ENCODE measurements around the gene CAMP. TPM values are rescaled to one million over a fixed set of nuclear protein-coding genes. Genes with fewer than 3 reads are reported as not detected.
A peak's percentile ranks its signal among the peaks of the same experiment; 100 is the strongest.

CAMP gene
- total RNA-seq, 1 experiment from 2014 or later, result not detected

DNA sequence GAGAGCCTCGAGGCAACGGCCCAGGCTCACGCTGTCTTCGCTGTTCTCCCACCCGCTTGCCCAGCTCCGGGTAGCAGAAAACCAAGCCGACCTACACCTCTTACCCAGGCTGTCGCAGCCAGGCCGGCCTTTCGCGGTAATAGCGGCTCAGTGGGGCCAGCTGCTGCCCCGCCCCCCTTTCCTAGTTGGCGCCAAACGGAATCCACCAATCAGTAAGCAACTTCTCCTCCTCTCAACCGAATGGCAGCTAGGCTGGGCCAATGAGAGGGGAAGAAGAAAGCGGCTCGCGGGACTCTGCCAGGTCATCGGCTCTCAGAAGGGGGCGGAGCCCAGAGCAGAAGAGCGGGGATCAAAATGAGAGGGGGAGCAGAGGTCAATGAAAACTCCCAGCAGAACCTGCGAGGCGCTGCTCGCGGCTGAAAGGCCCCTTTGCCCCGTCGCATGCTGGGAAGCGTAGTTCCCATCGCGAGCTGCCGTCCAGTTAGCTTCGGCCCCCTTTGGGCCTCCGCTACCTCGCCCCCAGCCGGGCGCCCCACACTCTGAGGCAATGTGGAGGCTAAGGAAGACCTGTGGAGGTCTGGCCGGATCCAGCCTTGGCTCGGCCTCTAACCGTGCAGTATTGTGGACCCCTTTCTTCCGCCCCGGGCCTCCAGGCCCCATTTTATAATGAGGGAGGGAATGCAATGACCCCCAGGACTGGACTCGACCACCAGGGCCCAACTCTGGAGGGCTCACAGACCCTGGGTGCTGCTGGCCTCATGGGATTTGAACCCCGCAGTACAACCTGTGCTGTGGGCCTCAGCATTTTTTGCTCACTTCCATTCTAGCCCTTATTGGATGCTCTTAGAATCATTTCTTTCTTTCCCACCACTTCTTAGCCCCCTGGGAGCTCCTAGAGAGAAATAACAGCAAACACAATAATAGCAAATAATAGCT is 34.8 kb upstream of the CAMP start, which contains the start of gene CDC25A:
CDC25A (minus strand) TSS at position 152 of the 936 bp plus-strand sequence. CDS start 470 bp downstream, outside the sequence.
- Histone ChIP-seq H3K27ac (ENCODE audit: low read depth, low read length, poor library complexity, severe bottlenecking) (peak within 1 kb of the TSS; percentile 77), H3K9me3 (ENCODE audit: low read depth, low read length, poor library complexity, severe bottlenecking) (no peaks in the 10 kb centered on the region), H3K27me3 (replicated peaks; ENCODE audit: insufficient read depth, low read depth, low read length, poor library complexity) (no peaks in the 10 kb centered on the region), H3K4me3 (ENCODE audit: low read depth, low read length, poor library complexity, severe bottlenecking) (peak within 1 kb of the TSS; percentile 75), H3K4me1 (ENCODE audit: insufficient read depth, low read length, poor library complexity, severe bottlenecking) (peaks cover 4% of the 10 kb centered on the region), H3K36me3 (ENCODE audit: insufficient read depth, low read length, poor library complexity, severe bottlenecking) (peaks cover 23% of the 10 kb centered on the region)
- BruUV-seq (replicated peaks), result no TSS peak
- peak; percentile 98 for DNase-seq (ENCODE audit: low spot score)
- ChIA-PET POLR2A (ENCODE audit: low non-redundant PET) (interaction anchor here (0.7 kb wide), 1 partner anchor 1626 kb away, joined by 4 read pairs; no protein-coding TSS in a partner anchor), CTCF (interaction anchor here (0.6 kb wide), 2 partner anchors 362 to 771 kb away, joined by 3 to 4 read pairs; no protein-coding TSS in a partner anchor)
- TF ChIP-seq EZH2 (IDR thresholded peaks at IDR 0.05; ENCODE audit: borderline replicate concordance, low read depth, low read length, poor library complexity, severe bottlenecking) (no peak), CTCF (conservative IDR thresholded peaks at IDR 0.05; ENCODE audit: low read depth, low read length) (no peak)
- intact Hi-C loops (cut with micrococcal nuclease; ENCODE audit: unreplicated experiment), result no loop called here

GRCh38 chr3:48189321-48189720 is 34.0 kb upstream of the CAMP start:
- no peaks in the 10 kb centered on the region for H3K9me3 ChIP-seq (ENCODE audit: low read depth, low read length, poor library complexity, severe bottlenecking)
- peaks cover 4% of the 10 kb centered on the region for H3K4me1 ChIP-seq (ENCODE audit: insufficient read depth, low read length, poor library complexity, severe bottlenecking)
- H3K27me3 ChIP-seq (replicated peaks; ENCODE audit: insufficient read depth, low read depth, low read length, poor library complexity), result no peaks in the 10 kb centered on the region
- H3K27ac ChIP-seq (ENCODE audit: low read depth, low read length, poor library complexity, severe bottlenecking), result peak overlapping the region; percentile 44
- DNase-seq (ENCODE audit: low spot score), result no peak
- peaks cover 18% of the 10 kb centered on the region for H3K36me3 ChIP-seq (ENCODE audit: insufficient read depth, low read length, poor library complexity, severe bottlenecking)
- no TSS peak for BruUV-seq (replicated peaks)
- no peak overlapping the region for H3K4me3 ChIP-seq (ENCODE audit: low read depth, low read length, poor library complexity, severe bottlenecking)
- CTCF ChIA-PET, result no interaction called here
- POLR2A ChIA-PET (ENCODE audit: low non-redundant PET), result interaction anchor here (0.7 kb wide), 1 partner anchor 1625 kb away, joined by 4 read pairs; no protein-coding TSS in a partner anchor
- TF ChIP-seq EZH2 (IDR thresholded peaks at IDR 0.05; ENCODE audit: borderline replicate concordance, low read depth, low read length, poor library complexity, severe bottlenecking), result no peak
- no peak for TF ChIP-seq CTCF (conservative IDR thresholded peaks at IDR 0.05; ENCODE audit: low read depth, low read length)
- intact Hi-C loops (cut with micrococcal nuclease; ENCODE audit: unreplicated experiment), result no loop called here

DNA sequence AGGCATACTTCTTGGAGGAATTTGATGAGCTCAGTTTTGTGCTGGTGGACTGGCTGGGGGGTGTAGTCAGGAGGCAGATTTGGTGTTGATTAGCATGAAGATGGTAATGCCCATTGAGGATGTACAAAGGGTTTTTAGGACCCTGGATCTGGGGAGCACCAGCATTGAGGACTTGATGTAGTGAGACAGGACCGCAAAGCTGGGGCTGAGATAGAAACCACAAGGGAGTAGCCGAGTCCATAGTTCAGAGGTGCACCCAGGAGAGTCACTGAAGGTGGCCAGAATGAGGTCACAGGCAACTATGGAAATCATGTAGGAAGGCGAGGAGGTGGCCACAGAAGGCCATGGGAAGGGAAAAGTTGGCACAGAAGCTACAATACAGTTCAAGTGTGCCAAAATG is 32.4 kb upstream of the CAMP start:
- intact Hi-C loops (cut with micrococcal nuclease; ENCODE audit: unreplicated experiment), result no loop called here
- no peak overlapping the region for H3K4me3 ChIP-seq (ENCODE audit: low read depth, low read length, poor library complexity, severe bottlenecking)
- no TSS peak for BruUV-seq (replicated peaks)
- no peaks in the 10 kb centered on the region for H3K9me3 ChIP-seq (ENCODE audit: low read depth, low read length, poor library complexity, severe bottlenecking)
- DNase-seq (ENCODE audit: low spot score), result no peak
- no peaks in the 10 kb centered on the region for H3K27me3 ChIP-seq (replicated peaks; ENCODE audit: insufficient read depth, low read depth, low read length, poor library complexity)
- ChIA-PET CTCF (no interaction called here), POLR2A (ENCODE audit: low non-redundant PET) (no interaction called here)
- no peak overlapping the region for H3K27ac ChIP-seq (ENCODE audit: low read depth, low read length, poor library complexity, severe bottlenecking)
- peaks cover 2% of the 10 kb centered on the region for H3K36me3 ChIP-seq (ENCODE audit: insufficient read depth, low read length, poor library complexity, severe bottlenecking)
- peaks cover 4% of the 10 kb centered on the region for H3K4me1 ChIP-seq (ENCODE audit: insufficient read depth, low read length, poor library complexity, severe bottlenecking)
- TF ChIP-seq CTCF (conservative IDR thresholded peaks at IDR 0.05; ENCODE audit: low read depth, low read length) (no peak), EZH2 (IDR thresholded peaks at IDR 0.05; ENCODE audit: borderline replicate concordance, low read depth, low read length, poor library complexity, severe bottlenecking) (no peak)
